ENCODE data around the gene NUTF2. TPM values are rescaled to one million over a fixed set of nuclear protein-coding genes. Genes with fewer than 3 reads are reported as not detected.
A peak's percentile ranks its signal among the peaks of the same experiment; 100 is the strongest.

The NUTF2 gene
- total RNA-seq, 2 donors from 2014 or later, result 58.3 to 108 TPM

- H3K36me3 ChIP-seq, result no peaks in the 10 kb centered on the region
- H3K9me3 ChIP-seq, result no peaks in the 10 kb centered on the region
Measured at GRCh38 chr16:67841198-67841815, 5.4 kb upstream of the NUTF2 start.

GRCh38 chr16:67841816-67842508 lies 4.8 kb upstream of the NUTF2 start, which contains the start of gene THAP11:
Gene THAP11, plus strand, starts transcription at chr16:67842320. Its CDS starts 235 bp downstream, at chr16:67842555.
- TF ChIP-seq CTCF (IDR thresholded peaks at IDR 0.05), result peak; percentile 81
- intact Hi-C loops (cut with DNase I), result no loop called here
- Histone ChIP-seq H3K9me3 (no peaks in the 10 kb centered on the region), H3K27ac (peak within 1 kb of the TSS; percentile 97), H3K4me3 (peak within 1 kb of the TSS; percentile 79), H3K27me3 (no peaks in the 10 kb centered on the region), H3K9ac (ENCODE audit: low read depth in 2 of 2, low read length in 2 of 2) (peak within 1 kb of the TSS; percentile 84 to 87), H3K4me1 (peaks cover 26% of the 10 kb centered on the region), H3K36me3 (no peaks in the 10 kb centered on the region)
- peak; percentile 97 for DNase-seq

More at GRCh38 chr16:67841198-67841815, 5.4 kb upstream of the NUTF2 start:
- Histone ChIP-seq H3K4me3 (peak overlapping the region; percentile 79), H3K27me3 (no peaks in the 10 kb centered on the region), H3K27ac (peak overlapping the region; percentile 97), H3K4me1 (peaks cover 26% of the 10 kb centered on the region), H3K9ac (ENCODE audit: low read depth in 2 of 2, low read length in 2 of 2) (peak overlapping the region in 1 of 2 donors; percentile 84)
- intact Hi-C loops (cut with DNase I), result no loop called here
- no peak for TF ChIP-seq CTCF (IDR thresholded peaks at IDR 0.05)
- DNase-seq, result no peak

DNA sequence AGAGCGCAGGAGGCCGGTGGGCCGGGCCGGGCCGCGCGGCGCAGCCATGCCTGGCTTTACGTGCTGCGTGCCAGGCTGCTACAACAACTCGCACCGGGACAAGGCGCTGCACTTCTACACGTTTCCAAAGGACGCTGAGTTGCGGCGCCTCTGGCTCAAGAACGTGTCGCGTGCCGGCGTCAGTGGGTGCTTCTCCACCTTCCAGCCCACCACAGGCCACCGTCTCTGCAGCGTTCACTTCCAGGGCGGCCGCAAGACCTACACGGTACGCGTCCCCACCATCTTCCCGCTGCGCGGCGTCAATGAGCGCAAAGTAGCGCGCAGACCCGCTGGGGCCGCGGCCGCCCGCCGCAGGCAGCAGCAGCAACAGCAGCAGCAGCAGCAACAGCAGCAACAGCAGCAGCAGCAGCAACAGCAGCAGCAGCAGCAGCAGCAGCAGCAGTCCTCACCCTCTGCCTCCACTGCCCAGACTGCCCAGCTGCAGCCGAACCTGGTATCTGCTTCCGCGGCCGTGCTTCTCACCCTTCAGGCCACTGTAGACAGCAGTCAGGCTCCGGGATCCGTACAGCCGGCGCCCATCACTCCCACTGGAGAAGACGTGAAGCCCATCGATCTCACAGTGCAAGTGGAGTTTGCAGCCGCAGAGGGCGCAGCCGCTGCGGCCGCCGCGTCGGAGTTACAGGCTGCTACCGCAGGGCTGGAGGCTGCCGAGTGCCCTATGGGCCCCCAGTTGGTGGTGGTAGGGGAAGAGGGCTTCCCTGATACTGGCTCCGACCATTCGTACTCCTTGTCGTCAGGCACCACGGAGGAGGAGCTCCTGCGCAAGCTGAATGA lies 4.0 kb upstream of the NUTF2 start:
- H3K9me3 ChIP-seq, result no peaks in the 10 kb centered on the region
- no peak for TF ChIP-seq CTCF (IDR thresholded peaks at IDR 0.05)
- peak; percentile 59 for DNase-seq
- intact Hi-C loops (cut with DNase I), result no loop called here
- H3K9ac ChIP-seq (ENCODE audit: low read depth in 2 of 2, low read length in 2 of 2), result peak overlapping the region; percentile 70 to 87
- peaks cover 28% of the 10 kb centered on the region for H3K4me1 ChIP-seq
- no peaks in the 10 kb centered on the region for H3K36me3 ChIP-seq
- peak overlapping the region; percentile 97 for H3K27ac ChIP-seq
- no peaks in the 10 kb centered on the region for H3K27me3 ChIP-seq
- H3K4me3 ChIP-seq, result peak overlapping the region; percentile 79

DNA sequence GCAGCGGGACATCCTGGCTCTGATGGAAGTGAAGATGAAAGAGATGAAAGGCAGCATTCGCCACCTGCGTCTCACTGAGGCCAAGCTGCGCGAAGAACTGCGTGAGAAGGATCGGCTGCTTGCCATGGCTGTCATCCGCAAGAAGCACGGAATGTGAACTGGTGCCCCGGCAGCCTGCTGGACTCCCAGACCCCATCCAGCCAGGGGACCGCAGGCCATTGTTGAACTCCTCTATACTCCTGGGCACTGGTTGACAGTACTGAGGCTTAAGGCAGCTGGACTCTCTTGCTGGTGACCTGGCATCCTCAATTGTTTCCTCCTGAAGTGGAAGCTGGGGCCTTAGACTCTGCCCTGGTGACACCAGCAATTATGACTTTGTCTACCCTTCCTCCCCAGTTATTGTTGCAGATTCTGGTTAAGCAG lies 3.4 kb upstream of the NUTF2 start:
- peak overlapping the region; percentile 97 for H3K27ac ChIP-seq
- peak; percentile 44 for DNase-seq
- TF ChIP-seq CTCF (IDR thresholded peaks at IDR 0.05), result no peak
- no peaks in the 10 kb centered on the region for H3K9me3 ChIP-seq
- H3K4me3 ChIP-seq, result peak overlapping the region; percentile 79
- peaks cover 33% of the 10 kb centered on the region for H3K4me1 ChIP-seq
- no peaks in the 10 kb centered on the region for H3K36me3 ChIP-seq
- no peaks in the 10 kb centered on the region for H3K27me3 ChIP-seq
- intact Hi-C loops (cut with DNase I), result no loop called here
- H3K9ac ChIP-seq (ENCODE audit: low read depth in 2 of 2, low read length in 2 of 2), result peak overlapping the region; percentile 70 to 87

- Histone ChIP-seq H3K27me3 (no peaks in the 10 kb centered on the region), H3K36me3 (no peaks in the 10 kb centered on the region), H3K4me1 (peaks cover 33% of the 10 kb centered on the region), H3K27ac (no peak overlapping the region), H3K9me3 (no peaks in the 10 kb centered on the region), H3K4me3 (no peak overlapping the region), H3K9ac (ENCODE audit: low read depth in 2 of 2, low read length in 2 of 2) (no peak overlapping the region)
- no peak for TF ChIP-seq CTCF (IDR thresholded peaks at IDR 0.05)
- DNase-seq, result no peak
- intact Hi-C loops (cut with DNase I), result no loop called here
Measured at GRCh38 chr16:67844497-67844896, 2.2 kb upstream of the NUTF2 start.

Data from colonic mucosa (tissue), 4 donors.